ENCODE results near the gene IGF1R.

- TF ChIP-seq POLR2A (IDR thresholded peaks at IDR 0.05): no peak
- TF ChIP-seq POLR2AphosphoS5 (IDR thresholded peaks at IDR 0.05; ENCODE audit: insufficient read depth in 1 of 2, low read depth in 1 of 2): peak in 1 of 2 donors; percentile 24
Observed at GRCh38 chr15:98599909-98600691, 48.2 kb upstream of the IGF1R start.
